ENCODE data around the gene LYPD3. TPM values are rescaled to one million over a fixed set of nuclear protein-coding genes. Genes with fewer than 3 reads are reported as not detected.

Gene LYPD3
- total and polyA plus RNA-seq, 7 donors = 0.12 to 0.26 TPM; not detected in 5

DNA sequence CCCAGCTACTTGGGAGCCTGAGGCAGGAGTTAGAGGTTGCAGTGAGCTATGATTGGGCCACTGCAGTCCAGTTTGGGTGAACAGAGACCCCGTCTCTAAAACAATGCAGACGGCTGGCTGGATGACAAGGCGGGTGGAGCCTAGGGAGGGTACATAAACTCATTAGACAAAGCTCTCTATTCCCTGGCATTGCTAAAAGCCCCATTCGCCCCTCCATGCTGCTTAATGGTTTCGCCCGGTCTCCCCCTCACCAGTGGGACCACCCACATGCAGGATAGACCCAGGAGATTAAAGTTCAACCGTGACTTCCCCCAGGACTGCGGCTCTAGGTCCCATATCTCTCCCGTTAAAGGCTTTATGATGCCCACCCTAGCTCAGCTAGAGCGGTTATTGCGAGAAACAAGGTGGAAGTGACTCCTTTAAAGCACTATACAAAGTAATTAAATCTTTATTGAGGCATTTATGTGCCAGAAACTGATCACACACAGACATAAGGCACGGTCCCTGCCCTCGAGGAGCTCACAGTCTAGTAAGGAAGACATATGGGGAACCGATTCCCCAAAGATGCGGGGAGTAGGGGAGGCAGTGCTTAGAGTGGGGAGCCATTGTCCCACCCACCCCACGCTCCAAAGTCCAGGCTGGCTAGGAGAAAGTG is 4.9 kb downstream of the LYPD3 start:
- Histone ChIP-seq H3K4me3 (no peak overlapping the region), H3K36me3 (ENCODE audit: insufficient read depth in 1 of 2, low read depth in 1 of 2) (no peaks in the 10 kb centered on the region), H3K4me1 (peaks cover 3% of the 10 kb centered on the region), H3K9me3 (no peaks in the 10 kb centered on the region), H3K27ac (no peak overlapping the region), H3K27me3 (ENCODE audit: insufficient read depth in 3 of 3, low read length in 2 of 3) (peaks cover 0 to 7% (median 2%) of the 10 kb centered on the region in 3 donors)
- TF ChIP-seq, protein P1, sequence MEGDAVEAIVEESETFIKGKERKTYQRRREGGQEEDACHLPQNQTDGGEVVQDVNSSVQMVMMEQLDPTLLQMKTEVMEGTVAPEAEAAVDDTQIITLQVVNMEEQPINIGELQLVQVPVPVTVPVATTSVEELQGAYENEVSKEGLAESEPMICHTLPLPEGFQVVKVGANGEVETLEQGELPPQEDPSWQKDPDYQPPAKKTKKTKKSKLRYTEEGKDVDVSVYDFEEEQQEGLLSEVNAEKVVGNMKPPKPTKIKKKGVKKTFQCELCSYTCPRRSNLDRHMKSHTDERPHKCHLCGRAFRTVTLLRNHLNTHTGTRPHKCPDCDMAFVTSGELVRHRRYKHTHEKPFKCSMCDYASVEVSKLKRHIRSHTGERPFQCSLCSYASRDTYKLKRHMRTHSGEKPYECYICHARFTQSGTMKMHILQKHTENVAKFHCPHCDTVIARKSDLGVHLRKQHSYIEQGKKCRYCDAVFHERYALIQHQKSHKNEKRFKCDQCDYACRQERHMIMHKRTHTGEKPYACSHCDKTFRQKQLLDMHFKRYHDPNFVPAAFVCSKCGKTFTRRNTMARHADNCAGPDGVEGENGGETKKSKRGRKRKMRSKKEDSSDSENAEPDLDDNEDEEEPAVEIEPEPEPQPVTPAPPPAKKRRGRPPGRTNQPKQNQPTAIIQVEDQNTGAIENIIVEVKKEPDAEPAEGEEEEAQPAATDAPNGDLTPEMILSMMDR (IDR thresholded peaks at IDR 0.05) = no peak
- DNase-seq (no peak), ATAC-seq (no peak)
- intact Hi-C loops (cut with DNase I) = loop anchor here in 1 of 2 donors (5.0 kb wide), 1 partner anchor 42 kb away; the partner anchor contains the start of gene PHLDB3
- 59 to 63% (median 59%) methylated on average over 16 of the region's 16 CpGs for WGBS, 3 donors

DNA sequence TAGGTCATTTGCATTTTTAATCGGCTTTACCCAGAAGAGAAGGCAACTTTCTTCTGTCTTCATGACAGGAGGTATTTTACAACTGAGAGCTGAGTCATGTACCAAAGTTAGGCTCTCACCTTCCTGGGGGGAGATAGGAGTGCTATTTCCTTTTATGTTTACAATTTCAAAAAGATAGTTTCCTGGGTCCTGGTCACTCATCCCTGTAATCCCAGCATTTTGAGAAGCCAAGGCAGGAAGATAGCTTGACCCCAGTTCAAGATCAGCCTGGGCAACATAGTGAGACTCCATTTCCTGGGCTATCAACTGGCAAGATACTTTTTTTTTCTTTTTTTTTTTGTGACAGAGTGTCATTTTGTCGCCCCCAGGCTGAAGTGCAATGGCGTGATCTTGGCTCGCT is 7.6 kb downstream of the LYPD3 start:
- no peaks in the 10 kb centered on the region for H3K9me3 ChIP-seq
- no peak for ATAC-seq
- H3K36me3 ChIP-seq (ENCODE audit: insufficient read depth in 1 of 2, low read depth in 1 of 2) = no peaks in the 10 kb centered on the region
- peaks cover under 1% of the 10 kb centered on the region for H3K4me1 ChIP-seq
- 79 to 88% (median 83%) methylated on average over 4 of the region's 4 CpGs for WGBS, 3 donors
- H3K4me3 ChIP-seq = no peak overlapping the region
- H3K27me3 ChIP-seq (ENCODE audit: insufficient read depth in 3 of 3, low read length in 2 of 3) = peaks cover 0 to 2% (median 0%) of the 10 kb centered on the region in 3 donors
- intact Hi-C loops (cut with DNase I) = no loop called here
- DNase-seq = no peak
- H3K27ac ChIP-seq = no peak overlapping the region
- TF ChIP-seq, protein P1 (IDR thresholded peaks at IDR 0.05) = no peak

DNA sequence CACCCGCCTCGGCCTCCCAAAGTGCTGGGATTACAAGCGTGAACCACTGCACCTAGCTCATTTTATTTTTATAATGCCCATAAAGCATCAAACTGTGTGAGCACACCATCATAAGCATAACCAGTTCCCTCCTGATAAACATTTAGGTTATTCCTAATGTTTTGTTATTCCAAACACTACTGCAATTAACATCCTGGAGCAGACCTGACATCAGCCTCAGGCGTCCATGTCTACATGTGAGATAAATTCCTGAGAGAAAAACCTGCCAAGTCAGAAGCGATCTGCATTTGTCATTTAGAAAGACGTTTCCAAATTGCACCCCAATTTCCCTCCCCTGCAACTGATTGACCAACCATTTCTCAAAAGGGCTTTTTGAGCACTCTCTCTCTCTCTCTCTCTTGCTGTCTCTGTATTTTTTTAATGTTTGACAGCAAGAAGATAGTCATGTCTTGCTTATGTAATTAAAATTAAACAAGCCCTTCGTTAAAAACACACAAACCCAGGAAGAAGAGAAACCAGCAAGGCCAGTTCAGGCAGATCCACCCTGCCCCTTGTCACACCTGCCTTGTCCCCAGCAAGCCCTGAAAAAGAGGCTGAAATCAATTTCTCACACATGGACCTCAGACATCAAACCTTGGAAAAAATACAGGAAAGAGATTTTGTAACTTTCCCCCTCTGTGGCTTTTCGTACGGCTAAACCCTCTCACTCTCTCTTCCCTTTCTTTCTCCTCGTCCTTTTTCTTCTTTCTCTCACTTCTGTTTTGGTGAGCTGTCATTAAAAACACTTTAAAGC is 9.9 kb downstream of the LYPD3 start:
- no peak overlapping the region for H3K27ac ChIP-seq
- TF ChIP-seq, protein P1 (IDR thresholded peaks at IDR 0.05) = no peak
- H3K27me3 ChIP-seq (ENCODE audit: insufficient read depth in 3 of 3, low read length in 2 of 3) = peaks cover 0 to 2% (median 0%) of the 10 kb centered on the region in 3 donors
- ATAC-seq = no peak
- H3K4me3 ChIP-seq = no peak overlapping the region
- no peak for DNase-seq
- no peaks in the 10 kb centered on the region for H3K9me3 ChIP-seq
- intact Hi-C loops (cut with DNase I) = no loop called here
- 40 to 46% (median 43%) methylated on average over 10 of the region's 10 CpGs for WGBS, 3 donors
- H3K4me1 ChIP-seq = no peaks in the 10 kb centered on the region
- no peaks in the 10 kb centered on the region for H3K36me3 ChIP-seq (ENCODE audit: insufficient read depth in 1 of 2, low read depth in 1 of 2)

DNA sequence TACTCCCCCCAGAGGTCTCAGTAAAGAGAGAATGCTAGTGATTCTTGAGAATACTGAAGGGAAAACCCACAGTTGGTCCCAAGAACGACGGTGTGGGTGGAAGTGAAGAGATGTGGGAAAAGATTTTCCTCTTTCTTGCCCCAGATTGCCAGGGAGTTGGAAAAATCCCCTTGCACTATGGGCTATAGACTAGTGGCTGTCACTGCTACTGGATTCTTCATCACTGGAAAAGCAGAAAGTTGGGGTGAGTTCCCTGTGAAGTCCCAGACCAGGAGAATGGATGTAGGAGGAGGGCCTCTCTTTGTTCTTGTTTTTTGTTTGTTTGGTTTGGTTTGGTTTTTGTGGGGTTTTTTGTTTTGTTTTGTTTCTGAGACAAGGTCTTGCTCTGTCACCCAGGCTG is 11.4 kb downstream of the LYPD3 start:
- Histone ChIP-seq H3K27ac (no peak overlapping the region), H3K4me1 (no peaks in the 10 kb centered on the region), H3K27me3 (ENCODE audit: insufficient read depth in 3 of 3, low read length in 2 of 3) (no peaks in the 10 kb centered on the region), H3K4me3 (no peak overlapping the region), H3K9me3 (no peaks in the 10 kb centered on the region), H3K36me3 (ENCODE audit: insufficient read depth in 1 of 2, low read depth in 1 of 2) (no peaks in the 10 kb centered on the region)
- intact Hi-C loops (cut with DNase I) = no loop called here
- ATAC-seq (no peak), DNase-seq (no peak)
- 69 to 75% (median 71%) methylated on average over 2 of the region's 2 CpGs for WGBS, 3 donors
- TF ChIP-seq, protein P1 (IDR thresholded peaks at IDR 0.05) = no peak
